Fibroblast of villous mesenchyme (primary cell): Measurements from ENCODE around the gene PLPP7. TPM values are rescaled to one million over a fixed set of nuclear protein-coding genes. Genes with fewer than 3 reads are reported as not detected.
"Not testable (repeated sequence)": the region's sequence is repeated elsewhere in the genome, so short reads cannot be mapped to it uniquely, and the experiment has no call there.

Experiments used
- DNase-seq: peaks from one replicate; pipeline ENCODE4 v3.0.0-alpha.2; 2010; ENCODE audit warnings: low read depth
- H3K4me3 ChIP-seq: 2 replicates; pipeline ENCODE4 v1.5.1; 2011; ENCODE audit warnings: low read depth, mild to moderate bottlenecking, low read length
- total RNA-seq: library from RNA; depleted of rRNA; stranded (reverse); fragments of >200 nt; gene quantifications from 2 replicates; pipeline ENCODE4 v1.2.3, GENCODE V29; 2012
- TF ChIP-seq, protein P1 (sequence below): IDR thresholded peaks from 2 replicates; pipeline ENCODE4 v1.5.1; 2012; ENCODE audit warnings: low read depth, mild to moderate bottlenecking, low read length; ENCODE audit not compliant: insufficient read depth

The PLPP7 gene
- total RNA-seq, 1 donor, result 8.2 TPM

GRCh38 chr9:131323629-131324028 lies 34.1 kb downstream of the PLPP7 start:
- TF ChIP-seq, protein P1, sequence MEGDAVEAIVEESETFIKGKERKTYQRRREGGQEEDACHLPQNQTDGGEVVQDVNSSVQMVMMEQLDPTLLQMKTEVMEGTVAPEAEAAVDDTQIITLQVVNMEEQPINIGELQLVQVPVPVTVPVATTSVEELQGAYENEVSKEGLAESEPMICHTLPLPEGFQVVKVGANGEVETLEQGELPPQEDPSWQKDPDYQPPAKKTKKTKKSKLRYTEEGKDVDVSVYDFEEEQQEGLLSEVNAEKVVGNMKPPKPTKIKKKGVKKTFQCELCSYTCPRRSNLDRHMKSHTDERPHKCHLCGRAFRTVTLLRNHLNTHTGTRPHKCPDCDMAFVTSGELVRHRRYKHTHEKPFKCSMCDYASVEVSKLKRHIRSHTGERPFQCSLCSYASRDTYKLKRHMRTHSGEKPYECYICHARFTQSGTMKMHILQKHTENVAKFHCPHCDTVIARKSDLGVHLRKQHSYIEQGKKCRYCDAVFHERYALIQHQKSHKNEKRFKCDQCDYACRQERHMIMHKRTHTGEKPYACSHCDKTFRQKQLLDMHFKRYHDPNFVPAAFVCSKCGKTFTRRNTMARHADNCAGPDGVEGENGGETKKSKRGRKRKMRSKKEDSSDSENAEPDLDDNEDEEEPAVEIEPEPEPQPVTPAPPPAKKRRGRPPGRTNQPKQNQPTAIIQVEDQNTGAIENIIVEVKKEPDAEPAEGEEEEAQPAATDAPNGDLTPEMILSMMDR, result no peak
- no peak for DNase-seq
- no peak overlapping the region for H3K4me3 ChIP-seq

GRCh38 chr9:131324736-131325679 lies 35.5 kb downstream of the PLPP7 start:
- no peak overlapping the region for H3K4me3 ChIP-seq
- no peak for DNase-seq
- TF ChIP-seq, protein P1, result no peak

- TF ChIP-seq, protein P1, result no peak
- H3K4me3 ChIP-seq, result no peak overlapping the region
- DNase-seq, result no peak
Observed at GRCh38 chr9:131329241-131329641, 39.7 kb downstream of the PLPP7 start.

DNA sequence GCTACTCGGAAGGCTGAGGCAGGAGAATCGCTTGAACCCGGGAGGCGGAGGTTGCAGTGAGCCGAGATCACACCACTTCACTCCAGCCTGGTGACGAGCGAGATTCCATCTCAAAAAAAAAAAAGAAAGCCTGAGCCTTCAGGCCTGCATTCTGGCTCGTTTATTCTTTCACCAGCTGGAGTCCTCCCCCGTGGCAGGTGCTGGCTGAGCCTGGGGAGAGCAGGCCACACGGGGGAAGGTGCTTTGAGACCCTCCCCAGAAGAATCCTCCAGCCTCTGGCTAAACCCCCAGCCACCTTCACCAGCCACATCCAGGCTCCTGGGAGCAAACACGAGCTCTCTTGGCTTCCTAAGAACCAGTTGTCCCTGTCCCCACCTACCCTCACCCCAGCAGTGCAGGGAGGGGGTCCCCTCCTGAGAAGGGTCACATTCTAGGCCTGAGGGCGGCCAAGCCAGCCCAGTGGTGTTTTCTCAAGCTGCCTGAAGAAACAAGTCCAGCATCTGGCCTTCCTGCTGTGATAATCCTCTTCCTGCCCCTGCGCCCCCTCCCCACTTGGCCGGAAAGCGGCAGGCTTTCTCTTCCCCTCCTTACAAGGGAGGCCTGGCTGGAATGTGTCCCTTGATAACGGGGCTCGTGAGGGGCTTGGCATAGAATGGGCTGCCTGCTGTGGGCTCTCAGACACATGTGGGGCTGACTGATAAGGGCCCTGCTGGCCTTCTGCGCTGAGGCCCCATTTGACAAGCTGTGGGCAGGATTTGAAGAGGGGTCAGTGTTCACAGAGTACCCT lies 41.5 kb downstream of the PLPP7 start:
- TF ChIP-seq, protein P1, result no peak
- no peak overlapping the region for H3K4me3 ChIP-seq
- no peak for DNase-seq

GRCh38 chr9:131331996-131332395 lies 42.5 kb downstream of the PLPP7 start:
- not testable (repeated sequence) for H3K4me3 ChIP-seq, DNase-seq

DNA sequence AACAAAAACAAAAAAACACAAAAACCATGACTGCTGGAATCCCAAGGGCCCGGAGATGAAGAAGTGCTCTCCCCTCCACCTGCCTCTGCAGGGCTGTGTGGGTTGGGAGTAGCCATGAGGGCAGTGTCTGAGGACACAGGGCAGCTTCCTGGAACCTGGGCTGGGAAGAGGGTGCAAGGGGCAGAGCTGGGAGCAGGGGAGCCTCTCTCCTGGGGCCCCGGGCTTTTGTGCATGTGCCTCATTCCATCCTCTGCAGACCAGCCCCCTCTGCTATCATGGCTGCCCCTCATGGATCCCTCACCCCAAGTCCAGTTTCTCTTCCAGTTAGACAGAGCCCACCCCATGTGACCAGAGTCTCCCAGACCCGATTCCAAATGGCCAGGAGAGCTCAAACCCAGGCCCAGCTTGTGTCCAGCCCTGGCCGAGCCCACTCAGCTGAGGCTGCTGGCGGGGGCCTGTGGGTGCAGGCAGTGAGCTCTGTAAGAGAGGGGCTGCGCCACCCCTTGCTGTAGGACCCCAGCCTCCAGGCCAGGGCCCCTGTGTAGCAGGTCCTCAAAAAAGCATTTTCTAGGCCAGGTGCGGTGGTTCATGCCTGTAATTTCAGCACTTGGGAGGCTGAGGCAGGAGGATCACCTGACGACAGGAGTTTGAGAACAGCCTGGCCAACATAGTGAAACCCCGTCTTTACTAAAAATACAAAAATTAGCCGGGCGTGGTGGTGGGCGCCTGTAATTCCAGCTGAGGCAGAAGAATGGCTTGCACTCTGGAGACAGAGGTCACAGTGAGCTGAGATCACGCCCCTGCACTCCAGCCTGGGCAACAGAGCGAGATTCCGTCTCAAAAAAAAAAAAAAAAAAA lies 44.5 kb downstream of the PLPP7 start:
- H3K4me3 ChIP-seq, result no peak overlapping the region
- TF ChIP-seq, protein P1, result no peak
- no peak for DNase-seq
